ENCODE measurements around the gene PTPRE. TPM values are rescaled to one million over a fixed set of nuclear protein-coding genes. Genes with fewer than 3 reads are reported as not detected.

The PTPRE gene
- total and polyA plus RNA-seq, 10 of the 15 experiments (the other 5 are each of a cell fraction or from before 2014, with no cell fraction given): 2.9 to 7.6 (median 5.8) TPM

- BruUV-seq (replicated peaks): no TSS peak
- no peak overlapping the region for H3K9ac ChIP-seq (ENCODE audit: control insufficient read depth, insufficient read depth, low read length)
These were observed 17.2 kb upstream of the PTPRE start for GRCh38 chr10:127889605-127890195.

More at GRCh38 chr10:127889605-127890195, 17.2 kb upstream of the PTPRE start:
- 3% methylated on average over 4 of the region's 4 CpGs for WGBS (ENCODE audit: insufficient coverage, insufficient replicate concordance, low lambda C conversion rate, missing lambda C conversion rate)
- Histone ChIP-seq H3K4me1 (ENCODE audit: control insufficient read depth, insufficient read depth, low read length) (no peaks in the 10 kb centered on the region), H3K27me3 (replicated peaks in 1 of 2; ENCODE audit: control insufficient read depth in 2 of 2, insufficient read depth in 2 of 2, low read length in 1 of 2) (no peaks in the 10 kb centered on the region; a peak in 2 of 4 replicates), H4K20me1 (ENCODE audit: control insufficient read depth, insufficient read depth) (no peaks in the 10 kb centered on the region; the same call in 1 of the 2 replicates), H2AFZ (ENCODE audit: control insufficient read depth, low read depth, low read length) (no peak overlapping the region), H3K9me3 (replicated peaks; ENCODE audit: control insufficient read depth, insufficient read depth, low read length) (no peaks in the 10 kb centered on the region), H3K79me2 (ENCODE audit: control insufficient read depth, insufficient read depth, low read length) (no peaks in the 10 kb centered on the region), H3K4me3 (no peak overlapping the region), H3K36me3 (ENCODE audit: control insufficient read depth in 2 of 2, insufficient read depth in 2 of 2, low read length in 1 of 2) (no peaks in the 10 kb centered on the region), H3K4me2 (ENCODE audit: control insufficient read depth, insufficient read depth) (no peak overlapping the region), H3K27ac (ENCODE audit: control insufficient read depth, insufficient read depth) (no peak overlapping the region)
- in situ Hi-C loops (cut with MboI) (no loop called here), intact Hi-C loops (cut with micrococcal nuclease; ENCODE audit: unreplicated experiment) (no loop called here)
- ATAC-seq (no peak), DNase-seq (ENCODE audit: low read depth, low spot score) (no peak), FAIRE-seq (no peak)
- POLR2A ChIA-PET: no interaction called here
- CTCF ChIA-PET: no interaction called here
- RAD21 ChIA-PET (ENCODE audit: unreplicated experiment): no interaction called here
- SMC1A ChIA-PET (ENCODE audit: uncharacterized antibody, unreplicated experiment): no interaction called here
- TF ChIP-seq SPI1 (IDR thresholded peaks at IDR 0.05; ENCODE audit: borderline replicate concordance, insufficient read depth, low read depth, low read length) (no peak), RELA (IDR thresholded peaks at IDR 0.05; ENCODE audit: borderline replicate concordance, partially characterized antibody) (no peak), RCOR1 (conservative IDR thresholded peaks at IDR 0.05; ENCODE audit: low read depth, low read length) (no peak), SIN3A (IDR thresholded peaks at IDR 0.05; ENCODE audit: low read depth, low read length) (no peak), IKZF1 (conservative IDR thresholded peaks at IDR 0.05) (no peak), RAD51 (IDR thresholded peaks at IDR 0.05) (no peak), ZNF217 (IDR thresholded peaks at IDR 0.05) (no peak), NBN (IDR thresholded peaks at IDR 0.05) (no peak), GATAD2B (conservative IDR thresholded peaks at IDR 0.05; ENCODE audit: low read depth) (no peak), E4F1 (IDR thresholded peaks at IDR 0.05; ENCODE audit: borderline replicate concordance, partially characterized antibody) (no peak), POU2F2 (IDR thresholded peaks at IDR 0.05; ENCODE audit: borderline replicate concordance, low read depth, low read length) (no peak), ATF7 (IDR thresholded peaks at IDR 0.05; ENCODE audit: low read depth) (no peak), ELK1 (IDR thresholded peaks at IDR 0.05; ENCODE audit: low read depth, low read length) (no peak), EZH2 (IDR thresholded peaks at IDR 0.05; ENCODE audit: borderline replicate concordance, control insufficient read depth, low read depth, low read length) (no peak), STAT1 (conservative IDR thresholded peaks at IDR 0.05) (no peak)
